Measurements from ENCODE around the gene TRMT112.

Gene TRMT112

DNA sequence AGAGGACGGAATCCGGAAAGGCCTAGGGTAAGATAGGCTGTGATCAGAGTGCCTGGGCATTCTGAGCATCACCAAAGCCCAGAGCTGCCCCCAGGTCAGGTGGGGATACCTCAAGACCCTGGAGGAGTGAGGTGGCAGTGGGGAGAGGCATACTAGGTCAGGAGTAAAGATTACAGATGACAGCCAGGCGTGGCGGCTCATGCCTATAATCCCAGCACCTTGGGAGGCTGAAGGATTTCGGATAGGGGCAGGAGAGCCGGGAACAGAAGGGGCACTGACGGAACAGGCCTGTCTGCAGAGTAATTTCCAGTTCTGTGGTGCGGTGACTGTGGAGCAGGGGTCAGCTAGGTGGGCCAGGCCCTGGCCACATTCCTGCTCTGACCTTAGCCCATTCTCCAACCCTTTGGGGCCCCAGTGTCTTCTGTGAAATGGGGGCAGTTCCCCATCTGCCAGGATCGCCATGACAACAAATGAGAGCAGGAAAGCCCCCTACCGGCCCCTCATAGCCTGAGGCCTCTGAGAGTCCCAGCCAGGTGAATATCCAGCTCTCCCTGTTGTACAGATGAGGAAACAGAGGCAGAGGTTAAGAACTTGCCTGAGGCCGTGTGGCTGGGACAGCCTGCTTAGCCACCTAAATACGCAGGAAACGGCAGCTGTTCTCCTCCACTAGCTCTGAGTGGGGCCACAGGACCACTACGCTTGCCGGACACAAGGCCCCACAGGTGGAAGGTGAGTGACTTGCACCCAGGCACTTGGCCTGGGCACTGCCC lies 42.1 kb downstream of the TRMT112 start:
- no peak for DNase-seq (ENCODE audit: low read depth in 2 of 2)

DNA sequence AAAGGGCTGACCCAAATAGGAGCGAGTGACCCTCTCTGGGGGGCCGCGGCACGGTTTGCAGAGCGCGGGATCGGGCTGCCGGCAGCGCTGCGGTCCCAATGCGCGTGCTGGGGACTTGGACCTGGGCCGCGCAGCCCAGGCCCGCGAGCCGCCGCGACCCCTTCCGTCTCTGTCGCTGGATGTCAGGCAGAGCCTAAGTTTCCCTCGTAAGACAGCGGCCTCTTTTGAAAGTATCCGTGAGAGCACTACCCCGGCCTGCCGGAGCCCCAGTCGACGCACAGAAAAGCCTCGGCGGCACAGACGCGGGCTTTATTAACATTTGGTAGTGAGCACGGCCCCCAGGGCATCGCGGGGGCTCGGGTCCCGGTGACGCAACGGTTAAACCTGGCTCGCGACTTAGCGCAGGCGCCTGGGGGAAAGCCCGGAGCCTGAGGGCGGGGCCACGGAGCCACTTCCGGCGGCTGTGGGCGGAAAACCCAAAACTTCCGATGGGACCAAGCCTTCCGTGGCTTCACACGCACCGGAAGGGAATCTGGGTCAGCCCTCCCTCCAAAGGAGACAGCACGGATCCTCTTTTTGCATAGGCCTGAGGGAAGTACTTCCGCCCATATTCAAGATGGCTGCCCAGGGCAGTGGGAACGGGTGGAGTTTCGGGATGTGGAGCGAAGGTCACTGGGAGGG lies 47.7 kb downstream of the TRMT112 start:
- DNase-seq (ENCODE audit: low read depth in 2 of 2) = peak; percentile 97 to 98

- peak; percentile 23 to 54 for DNase-seq (ENCODE audit: low read depth in 2 of 2)
Measured at GRCh38 chr11:64268893-64269539, 48.3 kb downstream of the TRMT112 start.

DNA sequence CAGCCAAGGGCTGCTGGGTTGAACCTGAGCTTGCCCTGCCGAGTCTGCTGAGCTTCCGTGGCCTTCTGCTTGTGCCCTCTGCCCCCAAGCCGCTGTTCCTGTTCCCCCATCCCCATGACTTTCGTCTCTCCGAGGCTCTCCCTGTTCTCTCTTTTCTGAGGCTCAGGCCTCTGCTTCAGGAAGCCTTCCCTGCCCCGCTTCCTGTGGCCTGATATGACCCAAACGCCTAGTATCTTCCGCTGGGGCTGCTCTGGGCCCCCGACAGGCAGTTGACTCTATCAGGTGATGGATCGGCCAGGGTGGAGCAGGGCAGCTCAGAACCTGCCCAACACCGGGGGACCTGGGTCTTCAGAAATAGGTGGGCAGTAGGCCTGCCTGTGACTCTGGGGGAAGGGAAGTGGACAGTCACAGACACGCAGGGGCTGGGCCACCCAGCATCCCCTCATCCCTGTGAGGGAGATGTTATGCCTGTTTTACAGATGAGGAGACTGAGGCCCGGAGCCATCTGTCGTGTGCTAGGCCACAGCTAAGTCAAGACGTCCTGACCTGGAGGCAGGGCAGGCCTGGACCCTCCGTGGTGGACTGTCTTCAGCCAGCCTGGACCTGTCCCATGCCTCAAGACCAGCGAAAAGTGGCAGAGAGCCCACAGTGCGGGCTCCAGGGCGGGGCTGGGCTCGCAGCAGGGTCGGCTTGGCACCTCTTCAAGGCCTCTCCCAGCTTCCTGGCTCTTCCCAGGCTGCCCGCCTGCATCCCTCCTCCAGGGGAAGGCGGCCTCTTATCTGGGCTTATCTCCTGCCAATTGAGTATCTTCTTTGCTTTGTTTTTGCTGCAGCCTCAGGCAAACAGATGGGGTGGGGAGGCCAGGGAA lies 49.1 kb downstream of the TRMT112 start:
- DNase-seq (ENCODE audit: low read depth in 2 of 2) = no peak

DNA sequence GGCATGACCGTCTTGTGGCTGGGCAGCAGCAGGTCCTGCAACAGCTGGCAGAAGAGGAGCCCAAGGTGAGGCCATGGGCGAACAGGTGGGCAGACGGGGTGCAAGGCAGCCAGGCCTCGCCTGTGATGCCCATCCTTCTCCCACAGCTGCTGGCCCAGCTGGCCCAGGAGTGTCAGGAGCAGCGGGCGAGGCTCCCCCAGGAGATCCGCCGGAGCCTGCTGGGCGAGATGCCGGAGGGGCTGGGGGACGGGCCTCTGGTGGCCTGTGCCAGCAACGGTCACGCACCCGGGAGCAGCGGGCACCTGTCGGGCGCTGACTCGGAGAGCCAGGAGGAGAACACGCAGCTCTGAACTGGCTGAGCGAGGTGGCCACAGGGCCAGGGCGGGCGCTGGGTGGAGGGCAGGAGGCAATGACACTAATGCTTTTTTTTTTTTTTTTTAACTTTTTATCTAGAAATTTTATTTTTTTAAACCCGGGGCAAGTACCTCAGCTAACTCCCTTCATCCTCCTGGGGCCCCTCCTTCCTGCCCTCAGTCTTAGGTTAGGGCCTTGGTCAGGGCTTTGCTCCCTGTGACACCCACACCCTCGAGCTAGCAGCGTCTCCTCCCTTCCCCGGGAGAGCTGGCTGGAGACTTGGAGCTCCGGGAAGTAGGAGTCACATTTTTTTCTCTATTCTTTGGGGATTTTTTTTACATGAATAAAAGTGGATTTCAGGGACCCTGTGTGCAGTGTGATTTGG lies 50.0 kb downstream of the TRMT112 start:
- DNase-seq (ENCODE audit: low read depth in 2 of 2) = no peak

All from stimulated activated CD4-positive, alpha-beta T cell treated with anti-CD3 and anti-CD28 coated beads, Interleukin-12 subunit alpha, Interleukin-12 subunit beta, amount 100 ng/mL, for 24 hours (primary cell).